ENCODE measurements around the gene PADI1.

DNA sequence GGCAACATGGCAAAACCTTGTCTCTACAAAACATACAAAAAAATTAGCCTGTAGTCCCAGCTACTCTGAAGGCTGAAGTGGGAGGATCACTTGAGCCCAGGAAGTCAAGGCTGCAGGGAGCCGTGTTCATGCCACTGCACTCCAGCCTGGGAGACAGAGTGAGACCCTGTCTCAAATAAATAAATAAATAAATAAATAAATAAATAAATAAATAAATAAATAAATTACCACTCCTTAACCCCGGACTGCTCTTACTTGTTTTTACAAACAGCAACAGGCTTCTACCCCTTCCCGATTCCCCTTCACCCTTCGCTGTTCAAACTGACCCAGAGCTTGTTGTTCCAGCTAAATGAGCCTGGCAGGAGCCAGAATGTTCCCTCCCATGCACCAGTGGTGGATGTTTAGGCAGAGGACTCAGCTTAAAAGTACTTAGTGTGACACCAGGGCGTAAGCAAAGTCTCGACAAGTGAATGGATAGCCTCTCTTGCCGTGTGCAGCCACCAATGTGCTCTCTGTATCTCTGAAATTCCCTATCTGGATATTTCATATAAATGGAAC is 22.5 kb downstream of the PADI1 start:
- TF ChIP-seq, protein P1, sequence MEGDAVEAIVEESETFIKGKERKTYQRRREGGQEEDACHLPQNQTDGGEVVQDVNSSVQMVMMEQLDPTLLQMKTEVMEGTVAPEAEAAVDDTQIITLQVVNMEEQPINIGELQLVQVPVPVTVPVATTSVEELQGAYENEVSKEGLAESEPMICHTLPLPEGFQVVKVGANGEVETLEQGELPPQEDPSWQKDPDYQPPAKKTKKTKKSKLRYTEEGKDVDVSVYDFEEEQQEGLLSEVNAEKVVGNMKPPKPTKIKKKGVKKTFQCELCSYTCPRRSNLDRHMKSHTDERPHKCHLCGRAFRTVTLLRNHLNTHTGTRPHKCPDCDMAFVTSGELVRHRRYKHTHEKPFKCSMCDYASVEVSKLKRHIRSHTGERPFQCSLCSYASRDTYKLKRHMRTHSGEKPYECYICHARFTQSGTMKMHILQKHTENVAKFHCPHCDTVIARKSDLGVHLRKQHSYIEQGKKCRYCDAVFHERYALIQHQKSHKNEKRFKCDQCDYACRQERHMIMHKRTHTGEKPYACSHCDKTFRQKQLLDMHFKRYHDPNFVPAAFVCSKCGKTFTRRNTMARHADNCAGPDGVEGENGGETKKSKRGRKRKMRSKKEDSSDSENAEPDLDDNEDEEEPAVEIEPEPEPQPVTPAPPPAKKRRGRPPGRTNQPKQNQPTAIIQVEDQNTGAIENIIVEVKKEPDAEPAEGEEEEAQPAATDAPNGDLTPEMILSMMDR (IDR thresholded peaks at IDR 0.05): no peak
- no peak for TF ChIP-seq POLR2AphosphoS5 (IDR thresholded peaks at IDR 0.05)
- TF ChIP-seq EP300 (IDR thresholded peaks at IDR 0.05): no peak
